K562 (cell line): ENCODE measurements around the gene IFI27L2. TPM values are rescaled to one million over a fixed set of nuclear protein-coding genes. Genes with fewer than 3 reads are reported as not detected.

Experiments
- ATAC-seq: fragments of 200-7000 bp; cut with Tn5 transposase; 3 replicates; pipeline ENCODE4 v1.9.1; 2020; ENCODE audit warnings: moderate library complexity
- BruUV-seq: library from RNA; stranded (reverse); fragments of 400-500 nt; replicated peaks from 2 replicates; lab custom pipeline; 2021; lab: Mats Ljungman, UMichigan
- CTCF ChIA-PET: fragments of 300-600 bp; formaldehyde crosslinking; extraction: SDS; loops from one replicate; lab custom pipeline; 2021; ENCODE audit warnings: low intra/inter-chr PET ratio; lab: Yijun Ruan, JAX
- POLR2A ChIA-PET: fragments of 300-600, 350-650 bp; sonication (Branson Sonifier 250); formaldehyde crosslinking; extraction: SDS; loops from one replicate; lab custom pipeline; 2021; ENCODE audit warnings: antibody characterized with exemption, inconsistent platforms; lab: Yijun Ruan, JAX
- DNase-seq, 4 experiments: peaks; one replicate each; pipeline versions ENCODE4 v3.0.0 to v3.0.0-alpha.2; 2011 to 2018; ENCODE audit warnings: low spot score in 3 of 4, mixed read lengths in 3 of 4; ENCODE audit errors: extremely low read depth in 1 of 4
- FAIRE-seq: peaks from 2 replicates; lab custom pipeline; 2011; peaks lifted over from hg19 to GRCh38; lab: Jason Lieb, UNC
- H2AFZ ChIP-seq: 2 replicates; pipeline ENCODE4 v1.6.0; 2011; ENCODE audit warnings: low read depth, low read length, control low read depth, inconsistent platforms
- H3K27ac ChIP-seq: fragments of 200-600 bp; 3 replicates; pipeline ENCODE4 v1.8.0; 2011; ENCODE audit warnings: low read depth, mild to moderate bottlenecking, control low read depth, inconsistent platforms, low read length, moderate library complexity, mixed read lengths; ENCODE audit errors: extremely low read depth
- H3K27me3 ChIP-seq, 2 experiments: fragments of 300-600 bp in 1 of 2; 2 replicates in 1 of 2; 3 replicates in 1 of 2; pipeline versions ENCODE4 v1.6.0 to v1.8.0; 2011; ENCODE audit warnings: inconsistent platforms in 2 of 2, low read length in 2 of 2, mild to moderate bottlenecking in 1 of 2, mixed read lengths in 1 of 2, moderate library complexity in 1 of 2; ENCODE audit not compliant: control insufficient read depth in 2 of 2, insufficient read depth in 2 of 2
- H3K36me3 ChIP-seq: fragments of 300-600 bp; 3 replicates; pipeline ENCODE4 v1.8.0; 2011; ENCODE audit warnings: mild to moderate bottlenecking, low read length, inconsistent platforms; ENCODE audit not compliant: control insufficient read depth, insufficient read depth
- H3K4me1 ChIP-seq, 2 experiments: fragments of 200-600 bp in 1 of 2; replicated peaks in 1 of 2; 2 replicates in 1 of 2; 3 replicates in 1 of 2; pipeline versions ENCODE4 v1.5.1 to v1.8.0; 2011; ENCODE audit warnings: inconsistent platforms in 2 of 2, low read length in 2 of 2, mild to moderate bottlenecking in 1 of 2, mixed read lengths in 1 of 2, moderate library complexity in 1 of 2; ENCODE audit not compliant: control insufficient read depth in 2 of 2, insufficient read depth in 2 of 2
- H3K4me2 ChIP-seq: 2 replicates; pipeline ENCODE4 v1.6.1; 2011; ENCODE audit warnings: low read length, control low read depth, inconsistent platforms, mixed read lengths; ENCODE audit not compliant: insufficient read depth
- H3K4me3 ChIP-seq: fragments of 200-600 bp; sonication (generic), shearing (Covaris generic); 2 replicates; pipeline ENCODE4 v1.5.1; 2016; ENCODE audit warnings: control low read depth, inconsistent platforms
- H3K79me2 ChIP-seq: fragments of 200-600 bp; 3 replicates; pipeline ENCODE4 v1.8.0; 2011; ENCODE audit warnings: low read length, inconsistent platforms; ENCODE audit not compliant: control insufficient read depth, insufficient read depth
- H3K9ac ChIP-seq, 2 experiments: 2 replicates each; pipeline versions ENCODE4 v1.6.0 to v1.6.1; 2011; ENCODE audit warnings: low read depth in 2 of 2, low read length in 2 of 2, control low read depth in 1 of 2, inconsistent platforms in 1 of 2, mild to moderate bottlenecking in 1 of 2, mixed read lengths in 1 of 2; ENCODE audit not compliant: insufficient read depth in 1 of 2
- H3K9me1 ChIP-seq: one replicate; pipeline ENCODE4 v1.6.0; 2011; ENCODE audit warnings: inconsistent platforms, mild to moderate bottlenecking, low read length, moderate library complexity; ENCODE audit not compliant: control insufficient read depth, insufficient read depth
- H3K9me3 ChIP-seq: replicated peaks from 2 replicates; pipeline ENCODE4 v1.5.1; 2011; ENCODE audit warnings: low read depth, low read length, inconsistent platforms; ENCODE audit not compliant: control insufficient read depth, insufficient read depth
- H4K20me1 ChIP-seq: replicated peaks from 2 replicates; pipeline ENCODE4 v1.6.1; 2011; ENCODE audit warnings: low read length, inconsistent platforms, mixed read lengths; ENCODE audit not compliant: control insufficient read depth, insufficient read depth
- CREM ChIP-seq: IDR thresholded peaks from 2 replicates; pipeline ENCODE4 v1.6.1; 2014; ENCODE audit warnings: antibody characterized with exemption, low read depth
- DMBX1 ChIP-seq: fragments of 250-450 bp; sonication (Bioruptor Pico); IDR thresholded peaks from 2 replicates; pipeline ENCODE4 v1.8.0; 2022; ENCODE audit warnings: inconsistent platforms, mild to moderate bottlenecking, moderate library complexity, borderline replicate concordance
- E2F4 ChIP-seq: sonication (generic); formaldehyde crosslinking; IDR thresholded peaks from 2 replicates; pipeline ENCODE4 v1.8.0; 2022; ENCODE audit warnings: mild to moderate bottlenecking, low read depth, missing genetic modification reagents
- FUS ChIP-seq: fragments of 200-400 bp; formaldehyde crosslinking; optimal IDR thresholded peaks from 2 replicates; pipeline ENCODE3; 2017; ENCODE audit warnings: low read depth, low read length
- GTF2B ChIP-seq: IDR thresholded peaks from 2 replicates; pipeline ENCODE4 v1.6.1; 2011; ENCODE audit not compliant: insufficient read length; ENCODE audit errors: extremely low read depth
- HDAC3 ChIP-seq: fragments of 450-650 bp; IDR thresholded peaks from 2 replicates; pipeline ENCODE4 v1.6.1; 2018; ENCODE audit warnings: borderline replicate concordance, mild to moderate bottlenecking, moderate library complexity; ENCODE audit not compliant: partially characterized antibody
- HDAC6 ChIP-seq: IDR thresholded peaks from 2 replicates; pipeline ENCODE4 v1.6.1; 2012; ENCODE audit warnings: low read depth, mild to moderate bottlenecking, control low read depth, inconsistent platforms, low read length, moderate library complexity
- IRF9 ChIP-seq: fragments of 450-650 bp; IDR thresholded peaks from 2 replicates; pipeline ENCODE4 v1.6.1; 2016; ENCODE audit warnings: missing biosample characterization, missing genetic modification characterization
- JUNB ChIP-seq: fragments of 450-650 bp; formaldehyde crosslinking; conservative IDR thresholded peaks from 2 replicates; pipeline ENCODE4 v1.4.0; 2020; ENCODE audit warnings: mild to moderate bottlenecking
- NCOA2 ChIP-seq, 2 experiments: fragments of 450-650 bp; IDR thresholded peaks; 2 replicates each; pipeline ENCODE4 v1.6.1; 2018; ENCODE audit warnings: mild to moderate bottlenecking in 2 of 2, moderate library complexity in 1 of 2; ENCODE audit not compliant: partially characterized antibody in 2 of 2
- RREB1 ChIP-seq: fragments of 250-450 bp; sonication (Bioruptor Pico); IDR thresholded peaks from 2 replicates; pipeline ENCODE4 v1.4.0; 2020
- ZNF263 ChIP-seq: sonication (generic); formaldehyde crosslinking; IDR thresholded peaks from 2 replicates; pipeline ENCODE4 v1.8.0; 2022; ENCODE audit warnings: mild to moderate bottlenecking, missing genetic modification reagents, borderline replicate concordance
- ZNF586 ChIP-seq: fragments of 450-650 bp; formaldehyde crosslinking; conservative IDR thresholded peaks from 2 replicates; pipeline ENCODE4 v1.4.0; 2020; ENCODE audit warnings: mild to moderate bottlenecking, moderate library complexity
- ZNF695 ChIP-seq: fragments of 450-650 bp; formaldehyde crosslinking; IDR thresholded peaks from 2 replicates; pipeline ENCODE4 v1.4.0; 2020; ENCODE audit warnings: mild to moderate bottlenecking, moderate library complexity
- whole genome bisulfite sequencing: fragments of 100-300 bp; shearing (Covaris generic); methylation state at CpG from one replicate; pipeline ENCODE4 v1.1.6; 2016; ENCODE audit warnings: low coverage, mixed read lengths; ENCODE audit not compliant: insufficient coverage; ENCODE audit errors: missing lambda C conversion rate; 5-methylcytosine and 5-hydroxymethylcytosine counted together
- in situ Hi-C: fragments of 300-500 bp; cut with MboI; formaldehyde crosslinking; loops from 4 replicates; pipeline ENCODE4 v1.15.0; 2018; ENCODE audit warnings: inconsistent platforms, mixed read lengths
- intact Hi-C: fragments of 100-400 bp; cut with micrococcal nuclease; formaldehyde crosslinking; loops from 2 replicates; pipeline ENCODE4 v1.14.2; 2022
- polyA plus RNA-seq, 8 experiments: library from polyadenylated mRNA; depleted of rRNA in 4 of 8; stranded (reverse) in 5 of 8; unstranded in 3 of 8; fragments of >200 nt; fragmentation: Nextera tagmentation in 2 of 8; fragmentation: Illumina TruSeq in 1 of 8; extraction: Ambion mirVana in 2 of 8; extraction: Trizol in 1 of 8; gene quantifications; 2 replicates each; pipeline versions ENCODE4 v1.2.1 to v1.2.3, GENCODE V29; 2011 to 2014; ENCODE audit warnings: inconsistent platforms in 1 of 8, missing spikeins in 1 of 8
- total RNA-seq, 7 experiments: library from RNA; depleted of rRNA in 6 of 7; stranded (reverse); fragments of >200 nt in 6 of 7; fragmentation: Illumina TruSeq in 2 of 7; extraction: Trizol in 2 of 7; gene quantifications; 2 replicates each; pipeline versions ENCODE4 v1.2.1 to v1.2.3, GENCODE V29; 2011 to 2021; ENCODE audit warnings: low replicate concordance in 1 of 7

The IFI27L2 gene
- total and polyA plus RNA-seq, 9 of the 15 experiments (the other 6 are each of a cell fraction or from before 2014, with no cell fraction given) = 1.0 to 9.3 (median 4.1) TPM

- no peaks in the 10 kb centered on the region; the same call in 1 of the 2 replicates for H3K9me3 ChIP-seq
- FAIRE-seq (no peak), ATAC-seq (no peak), DNase-seq (no peak)
- no peak overlapping the region for H3K27ac ChIP-seq
- no peaks in the 10 kb centered on the region; a peak in 2 of 5 replicates for H3K4me1 ChIP-seq
- ChIA-PET CTCF (no interaction called here), POLR2A (interaction anchor here (0.5 kb wide), 1 partner anchor 155 kb away, joined by 4 read pairs; no protein-coding TSS in a partner anchor)
- in situ Hi-C loops (loop anchor here (5.0 kb wide), 1 partner anchor 102 kb away; no protein-coding TSS in a partner anchor), intact Hi-C loops (no loop called here)
- no peaks in the 10 kb centered on the region for H3K79me2 ChIP-seq
- no peak overlapping the region for H3K9ac ChIP-seq
- no peak overlapping the region for H3K4me2 ChIP-seq
- no peak overlapping the region for H2AFZ ChIP-seq
- H3K9me1 ChIP-seq = no peaks in the 10 kb centered on the region
- BruUV-seq = no TSS peak
- no peaks in the 10 kb centered on the region for H3K36me3 ChIP-seq
- 15% methylated on average over 5 of the region's 5 CpGs for WGBS
- no peak overlapping the region for H3K4me3 ChIP-seq
- no peaks in the 10 kb centered on the region for H4K20me1 ChIP-seq
- peaks cover 0 to 15% of the 10 kb centered on the region in 2 experiments; a peak in 2 of 5 replicates for H3K27me3 ChIP-seq
- TF ChIP-seq ZNF263 (CRISPR knock-in tag) (no peak), FUS (no peak), ZNF695 (CRISPR knock-in tag) (no peak), HDAC6 (no peak), HDAC3 (no peak), GTF2B (no peak), E2F4 (no peak), DMBX1 (CRISPR knock-in tag) (no peak), IRF9 (tag) (no peak), RREB1 (CRISPR knock-in tag) (no peak), ZNF586 (CRISPR knock-in tag) (no peak), NCOA2 (IDR thresholded peaks at IDR 0.05; ENCODE audit: partially characterized antibody in 2 of 2) (no peak), JUNB (CRISPR knock-in tag) (no peak), CREM (no peak)
These were observed 10.0 kb upstream of the IFI27L2 start for GRCh38 chr14:94139421-94139820.
